Ascending aorta (tissue), 2 donors: ENCODE data around the gene HNF1B. TPM values are rescaled to one million over a fixed set of nuclear protein-coding genes. Genes with fewer than 3 reads are reported as not detected.

Source experiments
- DNase-seq, 2 donors: peaks; one replicate each; pipeline ENCODE4 v3.0.0-alpha.2; 2019; ENCODE audit warnings: low spot score in 2 of 2
- H3K27ac ChIP-seq, 2 donors: fragments of 200-600 bp; sonication (generic); one replicate each; pipeline ENCODE4 v1.5.1; 2016 to 2017; ENCODE audit warnings: mild to moderate bottlenecking in 1 of 2
- H3K27me3 ChIP-seq: fragments of 200-600 bp; sonication (generic); one replicate; pipeline ENCODE4 v1.5.1; 2017
- H3K36me3 ChIP-seq, 2 donors: fragments of 200-600 bp; sonication (generic); one replicate each; pipeline ENCODE4 v1.5.1; 2016
- H3K4me1 ChIP-seq, 2 donors: fragments of 200-600 bp; sonication (generic); one replicate each; pipeline ENCODE4 v1.5.1; 2016 to 2017; ENCODE audit warnings: mild to moderate bottlenecking in 1 of 2
- H3K4me3 ChIP-seq, 2 donors: fragments of 200-600 bp; sonication (generic); one replicate each; pipeline ENCODE4 v1.5.1; 2016 to 2017; ENCODE audit warnings: mild to moderate bottlenecking in 1 of 2
- H3K9me3 ChIP-seq, 2 donors: fragments of 200-600 bp; sonication (generic); one replicate each; pipeline ENCODE4 v1.5.1; 2016
- CTCF ChIP-seq, 3 experiments: fragments of 200-600 bp in 2 of 3; fragments of 450-650 bp in 1 of 3; sonication (generic) in 2 of 3; IDR thresholded peaks; one replicate each; pipeline ENCODE4 v1.5.1; 2016 to 2019; ENCODE audit warnings: antibody characterized with exemption in 3 of 3, mild to moderate bottlenecking in 1 of 3, moderate library complexity in 1 of 3
- intact Hi-C: fragments of 100-400 bp; cut with DNase I; formaldehyde crosslinking; loops from one replicate; pipeline ENCODE4 v1.15.1; 2023
- total RNA-seq: library from RNA; depleted of rRNA; stranded (reverse); fragments of >200 nt; gene quantifications from one replicate; pipeline ENCODE4 v1.1.0, GENCODE V29; 2016

The HNF1B gene
- total RNA-seq, 1 donor from 2014 or later, result not detected

DNA sequence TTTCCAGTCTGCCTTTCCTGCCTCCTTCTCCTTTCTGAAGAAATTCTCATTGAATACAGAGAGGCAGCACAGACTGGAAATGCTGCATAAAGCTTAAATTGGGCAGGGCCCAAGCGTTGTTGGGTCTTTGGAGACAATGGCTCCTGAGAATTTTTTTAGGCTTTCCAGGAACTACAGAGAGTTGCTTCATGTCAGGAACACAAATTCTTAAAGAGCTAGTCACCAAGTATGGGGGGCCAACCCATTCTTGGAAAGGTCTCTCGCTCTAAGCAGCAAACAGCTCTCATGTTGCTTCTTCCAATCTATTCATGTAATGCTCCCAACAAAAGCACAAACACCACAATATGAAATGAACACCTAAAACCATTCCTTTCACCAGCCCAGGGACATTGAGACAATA is 6.9 kb downstream of the HNF1B start:
- no peak for DNase-seq
- no peak overlapping the region for H3K4me3 ChIP-seq
- peaks cover 22% of the 10 kb centered on the region for H3K27me3 ChIP-seq
- intact Hi-C loops, result no loop called here
- peaks cover 5 to 8% of the 10 kb centered on the region in 2 donors for H3K4me1 ChIP-seq
- no peak for TF ChIP-seq CTCF (IDR thresholded peaks at IDR 0.05)
- no peaks in the 10 kb centered on the region for H3K36me3 ChIP-seq
- no peaks in the 10 kb centered on the region for H3K9me3 ChIP-seq
- H3K27ac ChIP-seq, result no peak overlapping the region

GRCh38 chr17:37737081-37737480 is 7.8 kb downstream of the HNF1B start:
- H3K9me3 ChIP-seq, result no peaks in the 10 kb centered on the region
- no peaks in the 10 kb centered on the region for H3K36me3 ChIP-seq
- H3K4me1 ChIP-seq, result peaks cover 2 to 3% of the 10 kb centered on the region in 2 donors
- H3K4me3 ChIP-seq, result no peak overlapping the region
- intact Hi-C loops, result no loop called here
- no peak for DNase-seq
- H3K27me3 ChIP-seq, result peaks cover 15% of the 10 kb centered on the region
- H3K27ac ChIP-seq, result no peak overlapping the region
- no peak for TF ChIP-seq CTCF (IDR thresholded peaks at IDR 0.05)

DNA sequence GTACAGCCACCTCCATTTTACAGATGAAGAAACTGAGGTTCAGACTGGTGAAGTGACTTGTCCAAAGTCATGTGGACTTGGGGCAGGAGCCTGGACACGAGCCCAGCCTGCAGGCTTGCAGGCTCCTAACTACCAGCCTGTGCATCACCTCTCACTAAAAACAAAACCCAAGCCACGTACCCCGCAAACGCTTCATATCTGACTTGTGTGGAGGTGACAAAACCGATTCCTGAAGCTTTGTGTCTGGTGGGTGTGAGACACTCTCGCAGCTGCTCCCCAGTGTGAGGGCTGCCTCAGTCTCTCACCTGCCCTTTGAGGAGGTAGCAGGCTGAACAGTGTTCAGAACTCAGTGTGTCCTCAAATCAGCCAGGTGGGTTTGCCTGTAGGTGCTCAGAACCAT is 8.4 kb downstream of the HNF1B start:
- intact Hi-C loops, result no loop called here
- Histone ChIP-seq H3K27ac (no peak overlapping the region), H3K27me3 (peaks cover 10% of the 10 kb centered on the region), H3K4me3 (no peak overlapping the region), H3K4me1 (no peaks in the 10 kb centered on the region), H3K36me3 (no peaks in the 10 kb centered on the region), H3K9me3 (no peaks in the 10 kb centered on the region)
- no peak for TF ChIP-seq CTCF (IDR thresholded peaks at IDR 0.05)
- DNase-seq, result no peak

- Histone ChIP-seq H3K9me3 (no peaks in the 10 kb centered on the region), H3K36me3 (no peaks in the 10 kb centered on the region), H3K27ac (no peak overlapping the region), H3K4me3 (no peak overlapping the region), H3K27me3 (peaks cover 10% of the 10 kb centered on the region), H3K4me1 (no peaks in the 10 kb centered on the region)
- TF ChIP-seq CTCF (IDR thresholded peaks at IDR 0.05), result no peak
- intact Hi-C loops, result no loop called here
- no peak for DNase-seq
These were observed 9.7 kb downstream of the HNF1B start for GRCh38 chr17:37735165-37735564.

DNA sequence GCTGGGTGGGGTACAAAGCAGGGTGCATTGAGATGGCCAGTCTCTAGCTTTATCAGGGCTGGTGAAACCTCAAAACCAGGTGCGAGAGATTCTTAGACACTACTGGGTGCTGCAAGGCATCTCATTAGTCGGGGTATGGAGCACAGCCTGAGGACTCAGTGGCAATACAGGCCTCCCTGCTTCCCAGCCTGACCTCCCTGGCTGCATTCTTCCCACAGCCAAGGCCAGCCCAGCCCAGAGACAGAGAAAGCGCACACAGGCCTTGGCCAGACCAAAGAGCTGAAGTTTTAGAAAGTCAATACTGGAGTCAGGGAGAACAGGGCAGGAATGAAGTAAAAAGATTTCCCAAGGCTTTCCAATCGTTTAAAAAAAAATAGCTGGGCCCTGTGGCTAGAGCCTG is 12.5 kb downstream of the HNF1B start:
- Histone ChIP-seq H3K9me3 (no peaks in the 10 kb centered on the region), H3K27me3 (no peaks in the 10 kb centered on the region), H3K4me3 (no peak overlapping the region), H3K4me1 (no peaks in the 10 kb centered on the region), H3K36me3 (no peaks in the 10 kb centered on the region), H3K27ac (no peak overlapping the region)
- intact Hi-C loops, result no loop called here
- DNase-seq, result no peak
- no peak for TF ChIP-seq CTCF (IDR thresholded peaks at IDR 0.05)

DNA sequence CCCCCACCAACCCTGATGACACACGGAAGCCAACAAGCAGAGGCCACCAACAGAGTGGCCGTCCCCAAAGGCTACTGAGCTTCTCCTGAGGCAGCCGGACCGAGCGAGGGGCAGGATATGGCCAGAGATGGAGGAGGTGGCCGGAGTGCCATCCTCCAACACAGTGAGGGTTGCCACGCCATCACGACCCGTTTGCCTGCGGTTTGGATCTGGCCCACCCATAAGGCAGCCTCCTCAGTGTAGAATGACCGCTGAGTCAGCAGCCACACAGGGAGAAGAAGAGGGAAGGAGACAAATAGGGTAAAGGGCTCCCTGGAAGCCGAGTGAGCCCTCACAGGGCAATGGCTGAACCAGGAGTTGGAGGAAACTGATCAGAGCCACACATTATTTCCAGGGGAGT is 13.8 kb downstream of the HNF1B start:
- Histone ChIP-seq H3K36me3 (no peaks in the 10 kb centered on the region), H3K27me3 (no peaks in the 10 kb centered on the region), H3K4me3 (no peak overlapping the region), H3K27ac (no peak overlapping the region), H3K4me1 (no peaks in the 10 kb centered on the region), H3K9me3 (no peaks in the 10 kb centered on the region)
- TF ChIP-seq CTCF (IDR thresholded peaks at IDR 0.05), result no peak
- no peak for DNase-seq
- intact Hi-C loops, result no loop called here
